H1 (cell line): ENCODE results near the gene MAGEB1. TPM values are rescaled to one million over a fixed set of nuclear protein-coding genes. Genes with fewer than 3 reads are reported as not detected.

Source experiments
- CTCF ChIA-PET: fragments of 300-600 bp; sonication (Branson Sonifier 250); formaldehyde crosslinking; loops from one replicate; lab custom pipeline; 2021; ENCODE audit not compliant: partially characterized antibody; lab: Charles Lee
- POLR2A ChIA-PET: fragments of 300-600 bp; sonication (Branson Sonifier 250); formaldehyde crosslinking; loops from one replicate; lab custom pipeline; 2021; ENCODE audit warnings: inconsistent platforms; ENCODE audit not compliant: partially characterized antibody; lab: Charles Lee
- DNase-seq, 2 experiments: peaks; one replicate each; pipeline versions ENCODE4 v3.0.0 to v3.0.0-alpha.2; 2010 to 2022; ENCODE audit warnings: low spot score in 2 of 2, low read depth in 1 of 2, mixed read lengths in 1 of 2
- FAIRE-seq: peaks from 2 replicates; lab custom pipeline; 2011; peaks lifted over from hg19 to GRCh38; lab: Jason Lieb, UNC
- H2AFZ ChIP-seq: 2 replicates; pipeline ENCODE4 v1.8.1; 2012; ENCODE audit warnings: low read length, inconsistent platforms
- H2AK5ac ChIP-seq: 2 replicates; pipeline ENCODE4 v1.6.1; 2013; ENCODE audit warnings: low read depth, low read length
- H2BK120ac ChIP-seq: replicated peaks from 2 replicates; pipeline ENCODE3; 2013; ENCODE audit warnings: low read depth, low read length, inconsistent platforms
- H2BK12ac ChIP-seq: 2 replicates; pipeline ENCODE4 v1.6.1; 2013; ENCODE audit warnings: low read depth, low read length
- H2BK15ac ChIP-seq: 2 replicates; pipeline ENCODE4 v1.6.1; 2013; ENCODE audit warnings: low read length
- H2BK20ac ChIP-seq: 2 replicates; pipeline ENCODE4 v1.6.1; 2013; ENCODE audit warnings: low read length
- H2BK5ac ChIP-seq: 2 replicates; pipeline ENCODE4 v1.6.1; 2013; ENCODE audit warnings: low read depth, low read length
- H3K14ac ChIP-seq: 2 replicates; pipeline ENCODE4 v1.6.1; 2013; ENCODE audit warnings: inconsistent platforms; ENCODE audit not compliant: insufficient read length
- H3K18ac ChIP-seq: 2 replicates; pipeline ENCODE4 v1.6.1; 2013; ENCODE audit warnings: low read length; ENCODE audit errors: extremely low read depth
- H3K23ac ChIP-seq: 2 replicates; pipeline ENCODE4 v1.6.1; 2013; ENCODE audit warnings: inconsistent platforms; ENCODE audit not compliant: insufficient read length
- H3K23me2 ChIP-seq: 2 replicates; pipeline ENCODE4 v1.6.1; 2013; ENCODE audit warnings: low read depth, low read length
- H3K27ac ChIP-seq: 2 replicates; pipeline ENCODE4 v1.6.1; 2011; ENCODE audit warnings: low read depth, low read length, inconsistent platforms
- H3K27me3 ChIP-seq, 4 experiments: replicated peaks in 1 of 4; 1 replicate in 1 of 4; 2 replicates in 3 of 4; pipeline versions ENCODE4 v1.6.1 to v1.8.1; 2011 to 2013; ENCODE audit warnings: low read length in 3 of 4, mild to moderate bottlenecking in 3 of 4, inconsistent platforms in 2 of 4, mixed read lengths in 2 of 4, moderate library complexity in 1 of 4; ENCODE audit not compliant: control insufficient read depth in 3 of 4, insufficient read depth in 3 of 4; ENCODE audit errors: extremely low read depth in 1 of 4
- H3K36me3 ChIP-seq, 4 experiments: 2 replicates each; pipeline versions ENCODE4 v1.6.1 to v1.8.1; 2011 to 2013; ENCODE audit warnings: mild to moderate bottlenecking in 4 of 4, low read length in 3 of 4, moderate library complexity in 2 of 4, control low read depth in 1 of 4, inconsistent platforms in 1 of 4; ENCODE audit not compliant: insufficient read depth in 4 of 4, control insufficient read depth in 2 of 4
- H3K4ac ChIP-seq: replicated peaks from 2 replicates; pipeline ENCODE3; 2013; ENCODE audit warnings: low read length, low read depth, mixed read lengths, inconsistent platforms; ENCODE audit not compliant: insufficient read length
- H3K4me1 ChIP-seq, 4 experiments: replicated peaks in 1 of 4; 1 replicate in 1 of 4; 2 replicates in 3 of 4; pipeline versions ENCODE4 v1.6.1 to v1.8.1; 2011 to 2013; ENCODE audit warnings: low read length in 3 of 4, inconsistent platforms in 2 of 4, mixed read lengths in 1 of 4; ENCODE audit not compliant: insufficient read depth in 4 of 4, control insufficient read depth in 3 of 4
- H3K4me2 ChIP-seq, 2 experiments: 2 replicates each; pipeline versions ENCODE4 v1.6.1 to v1.8.1; 2011 to 2013; ENCODE audit warnings: low read depth in 2 of 2, low read length in 2 of 2, control low read depth in 1 of 2, inconsistent platforms in 1 of 2, mild to moderate bottlenecking in 1 of 2; ENCODE audit not compliant: insufficient read depth in 1 of 2
- H3K4me3 ChIP-seq, 4 experiments: fragments of 200-600, 300-600 bp in 1 of 4; sonication (generic), shearing (Covaris generic), sonication (Bioruptor Twin) in 1 of 4; 2 replicates each; pipeline versions ENCODE4 v1.5.1 to v1.8.1; 2011 to 2016; ENCODE audit warnings: low read length in 4 of 4, low read depth in 3 of 4, control low read depth in 2 of 4, inconsistent platforms in 2 of 4, mild to moderate bottlenecking in 2 of 4, mixed read lengths in 1 of 4, moderate library complexity in 1 of 4; ENCODE audit not compliant: insufficient read depth in 2 of 4; ENCODE audit errors: extremely low read depth in 1 of 4
- H3K56ac ChIP-seq: replicated peaks from 2 replicates; pipeline ENCODE3; 2013; ENCODE audit warnings: low read depth, mild to moderate bottlenecking, mixed read lengths, low read length, inconsistent platforms; ENCODE audit not compliant: insufficient read length
- H3K79me1 ChIP-seq: 2 replicates; pipeline ENCODE4 v1.6.1; 2013; ENCODE audit warnings: low read depth, low read length, control low read depth
- H3K79me2 ChIP-seq, 2 experiments: 2 replicates each; pipeline versions ENCODE4 v1.6.1 to v1.8.1; 2012 to 2013; ENCODE audit warnings: low read length in 2 of 2, mild to moderate bottlenecking in 2 of 2, inconsistent platforms in 1 of 2; ENCODE audit not compliant: insufficient read depth in 2 of 2, control insufficient read depth in 1 of 2
- H3K9ac ChIP-seq, 4 experiments: replicated peaks in 1 of 4; 1 replicate in 1 of 4; 2 replicates in 3 of 4; pipeline versions ENCODE4 v1.6.1 to v1.8.1; 2011 to 2013; ENCODE audit warnings: low read depth in 3 of 4, low read length in 3 of 4, control low read depth in 2 of 4, mild to moderate bottlenecking in 2 of 4, moderate library complexity in 2 of 4, inconsistent platforms in 1 of 4; ENCODE audit errors: extremely low read depth in 1 of 4
- H3K9me3 ChIP-seq, 2 experiments: 2 replicates each; pipeline versions ENCODE4 v1.6.1 to v1.8.1; 2012 to 2013; ENCODE audit warnings: mild to moderate bottlenecking in 2 of 2, moderate library complexity in 2 of 2, control low read depth in 1 of 2, inconsistent platforms in 1 of 2, low read depth in 1 of 2, low read length in 1 of 2, mixed read lengths in 1 of 2; ENCODE audit not compliant: insufficient read depth in 2 of 2
- H4K20me1 ChIP-seq, 2 experiments: replicated peaks in 1 of 2; 2 replicates each; pipeline versions ENCODE3 to v1.8.1; 2011 to 2013; ENCODE audit warnings: inconsistent platforms in 2 of 2, low read length in 2 of 2, mild to moderate bottlenecking in 1 of 2; ENCODE audit not compliant: insufficient read depth in 2 of 2, control insufficient read depth in 1 of 2
- H4K5ac ChIP-seq: 2 replicates; pipeline ENCODE4 v1.6.1; 2013; ENCODE audit warnings: low read length, low read depth, mixed read lengths, inconsistent platforms; ENCODE audit not compliant: insufficient read length
- H4K8ac ChIP-seq: 2 replicates; pipeline ENCODE4 v1.8.0; 2013; ENCODE audit warnings: mild to moderate bottlenecking, moderate library complexity, low read length, inconsistent platforms; ENCODE audit not compliant: insufficient read depth; ENCODE audit errors: extremely low read depth
- H4K91ac ChIP-seq: replicated peaks from 2 replicates; pipeline ENCODE3; 2013; ENCODE audit warnings: low read length, mixed read lengths, inconsistent platforms; ENCODE audit not compliant: insufficient read length
- CHD2 ChIP-seq: IDR thresholded peaks from 2 replicates; pipeline ENCODE4 v1.6.1; 2012; ENCODE audit warnings: low read length, improper control_type of control experiment
- GABPA ChIP-seq: IDR thresholded peaks from 2 replicates; pipeline ENCODE4 v1.6.1; 2011; ENCODE audit warnings: mild to moderate bottlenecking, low read length, moderate library complexity, borderline replicate concordance; ENCODE audit not compliant: insufficient read depth
- TEAD4 ChIP-seq: IDR thresholded peaks from 2 replicates; pipeline ENCODE4 v1.6.1; 2012; ENCODE audit warnings: low read depth, low read length, inconsistent platforms, mixed read lengths
- WGBS, 2 experiments: shearing (Covaris generic) in 1 of 2; methylation state at CpG; one replicate each; pipeline versions ENCODE4 v1.1.6 to v1.1.7; 2013 to 2015; ENCODE audit warnings: low lambda C conversion rate in 2 of 2, mixed read lengths in 2 of 2, inconsistent platforms in 1 of 2, low coverage in 1 of 2, missing lambda C conversion rate in 1 of 2; ENCODE audit not compliant: insufficient replicate concordance in 2 of 2, insufficient coverage in 1 of 2, insufficient read length in 1 of 2; ENCODE audit errors: extremely low coverage in 1 of 2, missing lambda C conversion rate in 1 of 2; 5-methylcytosine and 5-hydroxymethylcytosine counted together
- polyA plus RNA-seq, 7 experiments: library from polyadenylated mRNA; depleted of rRNA in 3 of 7; stranded (reverse) in 5 of 7; unstranded in 2 of 7; fragments of >200 nt in 5 of 7; fragments of 200-250 nt in 2 of 7; gene quantifications; 1 replicate in 5 of 7; 2 replicates in 1 of 7; 4 replicates in 1 of 7; pipeline versions ENCODE4 v1.2.1 to v1.2.3, GENCODE V29; 2011 to 2013; ENCODE audit warnings: missing spikeins in 2 of 7, mixed read lengths in 2 of 7
- total RNA-seq: library from RNA; stranded (reverse); fragmentation: NEBNext Ultra II Directional; extraction: Animal tissue kit (Norgen Biotek cat#: 25700); gene quantifications from 2 replicates; pipeline ENCODE4 v1.2.1, GENCODE V29; 2021

MAGEB1 gene
- total and polyA plus RNA-seq, 2 of the 8 experiments (the other 6 are each of a cell fraction or from before 2014, with no cell fraction given) = 0.05 TPM; not detected in 1

DNA sequence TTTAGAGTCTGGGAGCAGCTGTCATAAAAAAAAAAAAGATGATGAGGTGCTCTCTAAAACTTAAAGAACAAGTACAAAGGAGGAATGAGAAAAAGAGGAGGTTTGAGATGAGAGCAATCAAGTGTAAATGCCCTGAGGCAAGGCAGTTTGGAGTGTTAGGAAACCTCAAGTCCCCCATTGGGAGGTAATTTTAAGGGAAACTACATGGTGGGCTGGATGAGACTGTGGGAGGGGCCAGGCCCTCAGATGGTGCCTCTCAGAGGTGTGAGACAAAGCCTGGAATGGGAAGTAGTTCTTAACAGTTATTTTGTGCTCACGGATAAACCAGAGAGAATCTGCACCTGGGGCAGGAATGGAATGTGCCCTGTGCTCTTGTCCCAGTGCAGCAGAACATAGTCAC, 18.4 kb upstream of the MAGEB1 start:
- Histone ChIP-seq H2BK20ac (no peak overlapping the region), H2BK12ac (no peak overlapping the region)
- TF ChIP-seq GABPA = no peak
- TF ChIP-seq CHD2 = no peak
- TF ChIP-seq TEAD4 = 0 out of 2 replicates have a peak, but pooled peaks have one; percentile 11
- TF ChIP-seq, all 59 proteins: peak for 1
- DNase-seq (peak in 1 of 2 experiments; percentile 43), FAIRE-seq (peak; percentile 86)
- Histone ChIP-seq H2AFZ (no peak overlapping the region), H3K4me3 (no peak overlapping the region), H2BK5ac (no peak overlapping the region), H3K23me2 (no peaks in the 10 kb centered on the region), H3K56ac (no peak overlapping the region), H3K79me1 (no peaks in the 10 kb centered on the region), H3K9me3 (no peaks in the 10 kb centered on the region), H3K4me1 (peaks cover 0 to 6% (median 0%) of the 10 kb centered on the region in 4 experiments; a peak in 1 of 7 replicates), H4K20me1 (no peaks in the 10 kb centered on the region), H3K18ac (no peak overlapping the region), H3K14ac (no peak overlapping the region), H2BK120ac (no peak overlapping the region), H3K4me2 (no peak overlapping the region), H4K5ac (no peak overlapping the region), H3K23ac (no peak overlapping the region), H2AK5ac (no peak overlapping the region), H3K9ac (no peak overlapping the region), H2BK15ac (no peak overlapping the region), H4K91ac (no peak overlapping the region), H3K27me3 (no peaks in the 10 kb centered on the region), H3K4ac (no peak overlapping the region), H4K8ac (no peak overlapping the region), H3K79me2 (no peaks in the 10 kb centered on the region), H3K27ac (no peak overlapping the region), H3K36me3 (no peaks in the 10 kb centered on the region)
- ChIA-PET POLR2A (no interaction called here), CTCF (no interaction called here)
- WGBS, 2 experiments = no CpG with 5 or more reads among the region's 1 CpG
